Measurements from ENCODE around the gene FLRT3. TPM values are rescaled to one million over a fixed set of nuclear protein-coding genes. Genes with fewer than 3 reads are reported as not detected.

The FLRT3 gene
- total and polyA plus RNA-seq, 9 of the 15 experiments (the other 6 are each of a cell fraction or from before 2014, with no cell fraction given), result 0.04 TPM; not detected in 8

DNA sequence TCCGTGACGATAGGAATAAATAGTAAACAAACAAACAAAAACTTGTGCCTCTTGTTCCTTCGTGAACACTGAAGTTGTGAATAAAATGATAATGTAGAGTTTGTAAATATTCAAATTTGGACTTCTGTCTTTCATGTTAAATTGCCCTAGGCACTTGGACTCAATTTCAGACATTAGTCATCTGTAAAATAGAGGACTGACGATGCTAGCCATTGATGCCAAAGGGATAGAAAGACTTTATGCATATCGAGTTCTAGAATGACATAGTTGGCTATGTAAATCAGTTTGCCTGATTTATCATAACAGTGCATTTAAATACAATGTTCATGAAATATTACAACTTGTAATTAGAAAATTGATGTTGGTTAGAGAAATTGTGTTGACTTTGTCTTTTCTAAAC is 45.9 kb upstream of the FLRT3 start (continued):
- TF ChIP-seq, protein P1, sequence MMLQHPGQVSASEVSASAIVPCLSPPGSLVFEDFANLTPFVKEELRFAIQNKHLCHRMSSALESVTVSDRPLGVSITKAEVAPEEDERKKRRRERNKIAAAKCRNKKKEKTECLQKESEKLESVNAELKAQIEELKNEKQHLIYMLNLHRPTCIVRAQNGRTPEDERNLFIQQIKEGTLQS (IDR thresholded peaks at IDR 0.05), result no peak
- TF ChIP-seq, protein P1 (CRISPR knock-in tag; conservative IDR thresholded peaks at IDR 0.05), result no peak

DNA sequence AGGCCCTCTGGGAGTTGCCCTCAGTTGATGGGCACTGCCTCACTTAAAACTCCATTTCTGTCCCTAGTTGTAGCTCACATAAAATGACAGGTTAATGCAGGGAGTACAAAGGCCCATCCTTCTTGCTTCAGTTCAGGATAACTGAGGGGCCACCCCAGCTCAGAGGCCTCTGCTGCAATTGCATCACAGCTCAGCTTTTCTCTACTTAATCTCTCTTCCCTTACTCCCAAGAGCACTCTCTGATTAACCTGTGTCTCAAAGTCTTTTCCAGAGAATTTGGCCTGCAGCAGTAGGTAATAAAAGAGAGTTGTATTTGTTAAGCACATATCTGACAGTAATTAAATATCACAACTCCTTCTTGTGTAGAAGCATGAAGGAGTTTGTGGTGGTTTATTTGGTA is 40.9 kb upstream of the FLRT3 start:
- Histone ChIP-seq H3K27ac (ENCODE audit: extremely low read depth, low read depth, low read length) (no peak overlapping the region), H2AFZ (ENCODE audit: low read depth, low read length) (no peak overlapping the region), H3K4me2 (ENCODE audit: insufficient read depth, low read length) (no peak overlapping the region), H3K79me2 (ENCODE audit: control insufficient read depth, insufficient read depth, low read length) (no peaks in the 10 kb centered on the region), H3K36me3 (ENCODE audit: control insufficient read depth, insufficient read depth, low read length) (no peaks in the 10 kb centered on the region), H3K9me1 (ENCODE audit: control insufficient read depth, insufficient read depth, low read length) (no peaks in the 10 kb centered on the region), H4K20me1 (replicated peaks; ENCODE audit: control insufficient read depth, insufficient read depth, low read length) (no peaks in the 10 kb centered on the region), H3K27me3 (ENCODE audit: control insufficient read depth in 2 of 2, insufficient read depth in 2 of 2, low read length in 2 of 2) (no peaks in the 10 kb centered on the region), H3K4me3 (no peak overlapping the region), H3K9ac (ENCODE audit: insufficient read depth in 1 of 2, low read depth in 2 of 2, low read length in 2 of 2) (no peak overlapping the region), H3K4me1 (replicated peaks in 1 of 2; ENCODE audit: control insufficient read depth in 2 of 2, insufficient read depth in 2 of 2, low read length in 2 of 2) (no peaks in the 10 kb centered on the region), H3K9me3 (replicated peaks; ENCODE audit: control insufficient read depth, insufficient read depth, low read depth, low read length) (no peaks in the 10 kb centered on the region)
- ATAC-seq (no peak), FAIRE-seq (no peak), DNase-seq (ENCODE audit: extremely low read depth in 1 of 4, low spot score in 3 of 4) (no peak)
- in situ Hi-C loops (cut with MboI), result no loop called here
- ChIA-PET POLR2A (no interaction called here), CTCF (ENCODE audit: low intra/inter-chr PET ratio) (interaction anchor here (0.6 kb wide), 1 partner anchor 1095 kb away, joined by 3 read pairs; no protein-coding TSS in a partner anchor)
- intact Hi-C loops (cut with micrococcal nuclease), result no loop called here
- no TSS peak for BruUV-seq (replicated peaks)
- TF ChIP-seq NFIC (IDR thresholded peaks at IDR 0.05) (no peak), ZBTB1 (CRISPR knock-in tag; IDR thresholded peaks at IDR 0.05; ENCODE audit: borderline replicate concordance, low read depth) (no peak), ZNF253 (CRISPR knock-in tag; conservative IDR thresholded peaks at IDR 0.05) (no peak), ZNF146 (CRISPR knock-in tag; IDR thresholded peaks at IDR 0.05; ENCODE audit: unreplicated experiment) (no peak), DACH1 (IDR thresholded peaks at IDR 0.05; ENCODE audit: partially characterized antibody) (no peak), SMAD1 (IDR thresholded peaks at IDR 0.05; ENCODE audit: low read depth, low read length, partially characterized antibody) (no peak), MCM7 (IDR thresholded peaks at IDR 0.05) (no peak), ZNF263 (CRISPR knock-in tag; IDR thresholded peaks at IDR 0.05; ENCODE audit: borderline replicate concordance) (no peak)
- TF ChIP-seq, protein P2, sequence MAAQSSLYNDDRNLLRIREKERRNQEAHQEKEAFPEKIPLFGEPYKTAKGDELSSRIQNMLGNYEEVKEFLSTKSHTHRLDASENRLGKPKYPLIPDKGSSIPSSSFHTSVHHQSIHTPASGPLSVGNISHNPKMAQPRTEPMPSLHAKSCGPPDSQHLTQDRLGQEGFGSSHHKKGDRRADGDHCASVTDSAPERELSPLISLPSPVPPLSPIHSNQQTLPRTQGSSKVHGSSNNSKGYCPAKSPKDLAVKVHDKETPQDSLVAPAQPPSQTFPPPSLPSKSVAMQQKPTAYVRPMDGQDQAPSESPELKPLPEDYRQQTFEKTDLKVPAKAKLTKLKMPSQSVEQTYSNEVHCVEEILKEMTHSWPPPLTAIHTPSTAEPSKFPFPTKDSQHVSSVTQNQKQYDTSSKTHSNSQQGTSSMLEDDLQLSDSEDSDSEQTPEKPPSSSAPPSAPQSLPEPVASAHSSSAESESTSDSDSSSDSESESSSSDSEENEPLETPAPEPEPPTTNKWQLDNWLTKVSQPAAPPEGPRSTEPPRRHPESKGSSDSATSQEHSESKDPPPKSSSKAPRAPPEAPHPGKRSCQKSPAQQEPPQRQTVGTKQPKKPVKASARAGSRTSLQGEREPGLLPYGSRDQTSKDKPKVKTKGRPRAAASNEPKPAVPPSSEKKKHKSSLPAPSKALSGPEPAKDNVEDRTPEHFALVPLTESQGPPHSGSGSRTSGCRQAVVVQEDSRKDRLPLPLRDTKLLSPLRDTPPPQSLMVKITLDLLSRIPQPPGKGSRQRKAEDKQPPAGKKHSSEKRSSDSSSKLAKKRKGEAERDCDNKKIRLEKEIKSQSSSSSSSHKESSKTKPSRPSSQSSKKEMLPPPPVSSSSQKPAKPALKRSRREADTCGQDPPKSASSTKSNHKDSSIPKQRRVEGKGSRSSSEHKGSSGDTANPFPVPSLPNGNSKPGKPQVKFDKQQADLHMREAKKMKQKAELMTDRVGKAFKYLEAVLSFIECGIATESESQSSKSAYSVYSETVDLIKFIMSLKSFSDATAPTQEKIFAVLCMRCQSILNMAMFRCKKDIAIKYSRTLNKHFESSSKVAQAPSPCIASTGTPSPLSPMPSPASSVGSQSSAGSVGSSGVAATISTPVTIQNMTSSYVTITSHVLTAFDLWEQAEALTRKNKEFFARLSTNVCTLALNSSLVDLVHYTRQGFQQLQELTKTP (IDR thresholded peaks at IDR 0.05; ENCODE audit: low read depth in 1 of 2, partially characterized antibody in 2 of 2), result no peak
- TF ChIP-seq, protein P3, sequence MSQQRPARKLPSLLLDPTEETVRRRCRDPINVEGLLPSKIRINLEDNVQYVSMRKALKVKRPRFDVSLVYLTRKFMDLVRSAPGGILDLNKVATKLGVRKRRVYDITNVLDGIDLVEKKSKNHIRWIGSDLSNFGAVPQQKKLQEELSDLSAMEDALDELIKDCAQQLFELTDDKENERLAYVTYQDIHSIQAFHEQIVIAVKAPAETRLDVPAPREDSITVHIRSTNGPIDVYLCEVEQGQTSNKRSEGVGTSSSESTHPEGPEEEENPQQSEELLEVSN (IDR thresholded peaks at IDR 0.05; ENCODE audit: borderline replicate concordance in 1 of 2, extremely low read depth in 1 of 2, insufficient read depth in 1 of 2, insufficient read length in 1 of 2, low read depth in 1 of 2, low read length in 1 of 2, poor library complexity in 1 of 2, severe bottlenecking in 1 of 2), result no peak
